MM.1S (cell line): ENCODE results near the gene ZCCHC7.
"Not testable (repeated sequence)": the region's sequence is repeated elsewhere in the genome, so short reads cannot be mapped to it uniquely, and the experiment has no call there.

Experiments used
- EZH2 ChIP-seq: fragments of 300-600 bp; sonication (generic); optimal IDR thresholded peaks from 2 replicates; pipeline ENCODE3; 2017; ENCODE audit warnings: low read depth, mild to moderate bottlenecking, antibody characterized with exemption, low read length, mixed read lengths
- EZH2phosphoT487 ChIP-seq: fragments of 300-600 bp; sonication (generic); IDR thresholded peaks from 2 replicates; pipeline ENCODE4 v1.6.1; 2018; ENCODE audit warnings: antibody characterized with exemption, low read length
- TF ChIP-seq, protein P1 (sequence below): fragments of 300-600 bp; sonication (generic); IDR thresholded peaks from 2 replicates; pipeline ENCODE4 v1.5.1; 2016; ENCODE audit warnings: antibody characterized with exemption, low read length, mixed read lengths

DNA sequence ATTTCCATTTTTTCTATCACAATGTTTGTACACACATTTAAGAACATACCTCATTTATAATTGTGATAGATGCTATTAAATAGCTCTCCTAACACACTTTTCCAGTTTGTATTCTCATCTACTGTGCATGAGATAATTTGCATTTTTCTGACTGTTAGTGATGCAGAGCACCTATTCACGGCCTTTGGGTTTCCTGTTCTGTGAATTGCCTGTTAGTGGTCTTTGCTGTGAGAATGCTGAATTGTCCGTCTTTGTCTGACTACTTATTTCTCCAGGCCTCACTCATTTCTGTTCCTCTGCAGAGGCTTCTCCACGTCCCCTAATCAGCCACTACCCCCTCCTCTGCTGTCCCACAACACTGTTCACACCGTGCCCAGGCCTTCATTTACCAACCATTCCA is 45.6 kb upstream of the ZCCHC7 start:
- not testable (repeated sequence) for TF ChIP-seq EZH2phosphoT487, EZH2
- TF ChIP-seq, protein P1, sequence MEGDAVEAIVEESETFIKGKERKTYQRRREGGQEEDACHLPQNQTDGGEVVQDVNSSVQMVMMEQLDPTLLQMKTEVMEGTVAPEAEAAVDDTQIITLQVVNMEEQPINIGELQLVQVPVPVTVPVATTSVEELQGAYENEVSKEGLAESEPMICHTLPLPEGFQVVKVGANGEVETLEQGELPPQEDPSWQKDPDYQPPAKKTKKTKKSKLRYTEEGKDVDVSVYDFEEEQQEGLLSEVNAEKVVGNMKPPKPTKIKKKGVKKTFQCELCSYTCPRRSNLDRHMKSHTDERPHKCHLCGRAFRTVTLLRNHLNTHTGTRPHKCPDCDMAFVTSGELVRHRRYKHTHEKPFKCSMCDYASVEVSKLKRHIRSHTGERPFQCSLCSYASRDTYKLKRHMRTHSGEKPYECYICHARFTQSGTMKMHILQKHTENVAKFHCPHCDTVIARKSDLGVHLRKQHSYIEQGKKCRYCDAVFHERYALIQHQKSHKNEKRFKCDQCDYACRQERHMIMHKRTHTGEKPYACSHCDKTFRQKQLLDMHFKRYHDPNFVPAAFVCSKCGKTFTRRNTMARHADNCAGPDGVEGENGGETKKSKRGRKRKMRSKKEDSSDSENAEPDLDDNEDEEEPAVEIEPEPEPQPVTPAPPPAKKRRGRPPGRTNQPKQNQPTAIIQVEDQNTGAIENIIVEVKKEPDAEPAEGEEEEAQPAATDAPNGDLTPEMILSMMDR = not testable (repeated sequence)
